ENCODE measurements around the gene PCBP3.

Gene PCBP3

GRCh38 chr21:45769294-45769693 is 125.8 kb downstream of the PCBP3 start:
- no peak overlapping the region for H3K4me3 ChIP-seq (replicated peaks in 1 of 2; ENCODE audit: low read depth in 2 of 2, low read length in 2 of 2)
- TF ChIP-seq CTCF (IDR thresholded peaks at IDR 0.05; ENCODE audit: low read depth, low read length), result no peak
- DNase-seq (ENCODE audit: low read depth in 2 of 2), result no peak

GRCh38 chr21:45769896-45770295 is 126.4 kb downstream of the PCBP3 start:
- no peak for TF ChIP-seq CTCF (IDR thresholded peaks at IDR 0.05; ENCODE audit: low read depth, low read length)
- no peak overlapping the region for H3K4me3 ChIP-seq (replicated peaks in 1 of 2; ENCODE audit: low read depth in 2 of 2, low read length in 2 of 2)
- no peak for DNase-seq (ENCODE audit: low read depth in 2 of 2)

DNA sequence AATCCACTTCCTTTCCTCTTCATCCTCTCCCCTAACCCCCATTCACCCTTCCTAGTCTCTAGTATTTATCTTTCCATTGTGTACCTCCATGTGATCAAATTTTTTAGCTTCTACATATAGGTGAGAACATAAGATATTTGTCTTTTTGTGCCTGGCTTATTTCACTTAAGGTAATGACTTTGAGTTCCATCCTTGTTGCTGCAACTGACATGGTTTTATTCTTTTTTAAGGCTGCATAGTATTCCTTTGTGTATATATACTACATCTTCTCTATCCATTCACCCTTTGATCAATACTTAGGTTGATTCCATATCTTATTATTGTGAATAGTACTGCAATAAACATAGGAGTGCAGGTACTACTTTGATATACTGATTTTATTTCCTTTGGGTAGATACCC is 128.7 kb downstream of the PCBP3 start:
- no peak for TF ChIP-seq CTCF (IDR thresholded peaks at IDR 0.05; ENCODE audit: low read depth, low read length)
- H3K4me3 ChIP-seq (replicated peaks in 1 of 2; ENCODE audit: low read depth in 2 of 2, low read length in 2 of 2), result no peak overlapping the region
- DNase-seq (ENCODE audit: low read depth in 2 of 2), result no peak

DNA sequence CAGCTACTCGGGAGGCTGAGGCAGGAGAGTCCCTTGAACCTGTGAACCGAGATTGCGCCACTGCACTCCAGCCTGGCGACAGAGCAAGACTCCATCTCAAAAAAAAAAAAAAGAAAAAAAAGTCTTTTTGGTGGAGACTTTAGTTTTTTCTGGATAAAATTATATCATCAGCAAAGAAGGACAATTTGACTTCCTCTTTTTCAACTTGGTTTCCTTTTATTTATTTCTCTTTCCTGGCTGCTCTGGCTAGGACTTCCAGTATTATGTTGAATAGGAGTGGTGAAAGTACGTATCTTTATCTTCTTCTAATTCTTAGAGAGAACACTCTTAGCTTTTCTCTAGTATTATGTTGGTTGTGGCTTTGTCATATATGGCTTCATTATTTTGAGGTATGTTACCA is 130.8 kb downstream of the PCBP3 start:
- DNase-seq (ENCODE audit: low read depth in 2 of 2), result no peak
- no peak for TF ChIP-seq CTCF (IDR thresholded peaks at IDR 0.05; ENCODE audit: low read depth, low read length)

DNA sequence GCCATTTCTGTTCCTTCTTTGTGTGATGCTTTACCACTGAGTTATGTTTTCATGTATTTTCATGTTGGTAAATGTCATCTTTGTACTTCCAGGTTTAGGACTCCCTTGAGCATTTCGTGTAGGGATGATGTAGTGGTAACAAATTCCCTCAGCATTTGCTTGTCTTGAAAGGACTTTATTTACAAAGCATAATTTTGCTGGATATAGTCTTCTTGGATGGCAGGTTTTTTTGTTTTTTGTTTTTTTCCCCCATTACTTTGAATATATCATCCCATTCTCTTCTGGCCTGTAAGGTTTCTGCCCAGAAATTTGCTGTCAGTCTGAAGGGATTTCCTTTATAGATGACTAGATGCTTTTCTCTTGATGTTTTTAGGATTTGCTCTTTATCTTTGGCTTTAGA is 133.4 kb downstream of the PCBP3 start:
- TF ChIP-seq CTCF (IDR thresholded peaks at IDR 0.05; ENCODE audit: low read depth, low read length), result no peak
- no peak overlapping the region for H3K4me3 ChIP-seq (replicated peaks in 1 of 2; ENCODE audit: low read depth in 2 of 2, low read length in 2 of 2)
- no peak for DNase-seq (ENCODE audit: low read depth in 2 of 2)

More for the DNA sequence above, 130.8 kb downstream of the PCBP3 start:
- no peak overlapping the region for H3K4me3 ChIP-seq (replicated peaks in 1 of 2; ENCODE audit: low read depth in 2 of 2, low read length in 2 of 2)

- DNase-seq (ENCODE audit: low read depth in 2 of 2), result no peak
- no peak overlapping the region for H3K4me3 ChIP-seq (replicated peaks in 1 of 2; ENCODE audit: low read depth in 2 of 2, low read length in 2 of 2)
- no peak for TF ChIP-seq CTCF (IDR thresholded peaks at IDR 0.05; ENCODE audit: low read depth, low read length)
Observed at GRCh38 chr21:45778686-45779085, 135.2 kb downstream of the PCBP3 start.

DNA sequence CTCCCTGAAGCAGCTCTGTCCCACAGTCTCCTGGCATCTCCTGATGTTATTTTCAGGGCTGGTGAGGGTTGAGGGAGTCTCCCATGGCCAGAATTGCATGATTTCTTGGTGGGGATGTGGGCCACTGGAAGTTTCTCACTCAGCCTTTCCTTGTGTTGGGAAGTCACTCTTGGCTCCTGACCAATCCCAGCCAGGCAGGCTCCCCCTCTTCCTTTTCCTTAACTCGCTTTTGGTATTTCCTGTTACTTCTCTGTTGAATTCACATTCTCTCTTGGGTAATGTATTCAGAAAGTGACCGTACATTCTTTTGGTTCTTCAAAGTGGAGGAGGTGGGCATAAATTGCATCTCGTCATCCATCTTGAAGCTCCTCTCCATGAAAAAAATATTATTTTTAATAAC is 135.7 kb downstream of the PCBP3 start:
- TF ChIP-seq CTCF (IDR thresholded peaks at IDR 0.05; ENCODE audit: low read depth, low read length), result no peak
- H3K4me3 ChIP-seq (replicated peaks in 1 of 2; ENCODE audit: low read depth in 2 of 2, low read length in 2 of 2), result no peak overlapping the region
- DNase-seq (ENCODE audit: low read depth in 2 of 2), result peak; percentile 35 to 73

Measured in cardiac fibroblast (primary cell).